ENCODE results near the gene CCNI2.

Gene CCNI2

DNA sequence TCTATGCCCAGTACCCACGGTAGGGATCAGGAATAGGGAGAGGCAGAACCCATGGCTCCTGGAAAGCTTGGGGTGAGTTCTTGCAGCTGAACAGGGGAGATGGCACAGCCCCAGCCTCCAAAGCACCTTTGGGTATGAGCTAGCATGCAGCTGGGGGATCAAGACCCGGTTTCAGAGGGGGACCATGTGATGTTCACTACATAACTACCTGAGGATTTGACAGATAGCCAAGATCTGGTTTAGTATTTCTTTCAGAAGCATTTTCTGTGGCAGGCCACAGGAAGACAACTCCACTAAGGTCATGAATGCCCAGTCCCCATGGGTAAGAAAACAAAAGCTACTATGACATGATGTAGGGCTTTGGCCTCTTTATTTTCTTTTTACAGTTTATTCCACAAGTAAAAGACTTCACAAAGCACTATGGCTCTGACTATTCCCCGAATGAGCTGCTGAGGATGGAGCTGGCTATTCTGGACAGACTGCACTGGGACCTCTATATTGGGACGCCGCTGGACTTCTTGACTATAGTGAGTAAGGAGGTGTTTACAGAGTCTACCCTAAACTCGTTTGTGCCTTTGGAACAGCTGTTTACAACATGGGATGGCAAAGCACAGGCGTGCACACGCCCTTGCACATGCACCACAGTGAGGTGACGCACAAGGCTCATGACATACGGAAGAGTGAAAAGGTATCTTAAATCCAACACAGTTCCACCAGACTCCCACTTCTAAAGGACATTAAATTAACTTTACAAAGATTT, 3.4 kb downstream of the CCNI2 start:
- no peak for TF ChIP-seq ZFX (IDR thresholded peaks at IDR 0.05; ENCODE audit: borderline replicate concordance)
- TF ChIP-seq, protein P1, sequence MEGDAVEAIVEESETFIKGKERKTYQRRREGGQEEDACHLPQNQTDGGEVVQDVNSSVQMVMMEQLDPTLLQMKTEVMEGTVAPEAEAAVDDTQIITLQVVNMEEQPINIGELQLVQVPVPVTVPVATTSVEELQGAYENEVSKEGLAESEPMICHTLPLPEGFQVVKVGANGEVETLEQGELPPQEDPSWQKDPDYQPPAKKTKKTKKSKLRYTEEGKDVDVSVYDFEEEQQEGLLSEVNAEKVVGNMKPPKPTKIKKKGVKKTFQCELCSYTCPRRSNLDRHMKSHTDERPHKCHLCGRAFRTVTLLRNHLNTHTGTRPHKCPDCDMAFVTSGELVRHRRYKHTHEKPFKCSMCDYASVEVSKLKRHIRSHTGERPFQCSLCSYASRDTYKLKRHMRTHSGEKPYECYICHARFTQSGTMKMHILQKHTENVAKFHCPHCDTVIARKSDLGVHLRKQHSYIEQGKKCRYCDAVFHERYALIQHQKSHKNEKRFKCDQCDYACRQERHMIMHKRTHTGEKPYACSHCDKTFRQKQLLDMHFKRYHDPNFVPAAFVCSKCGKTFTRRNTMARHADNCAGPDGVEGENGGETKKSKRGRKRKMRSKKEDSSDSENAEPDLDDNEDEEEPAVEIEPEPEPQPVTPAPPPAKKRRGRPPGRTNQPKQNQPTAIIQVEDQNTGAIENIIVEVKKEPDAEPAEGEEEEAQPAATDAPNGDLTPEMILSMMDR (IDR thresholded peaks at IDR 0.05): no peak
- H3K27ac ChIP-seq: no peak overlapping the region

- H3K27ac ChIP-seq: no peak overlapping the region
- TF ChIP-seq, protein P1 (IDR thresholded peaks at IDR 0.05): no peak
- no peak for TF ChIP-seq ZFX (IDR thresholded peaks at IDR 0.05; ENCODE audit: borderline replicate concordance)
These were observed 4.2 kb downstream of the CCNI2 start for GRCh38 chr5:132751444-132751843.

DNA sequence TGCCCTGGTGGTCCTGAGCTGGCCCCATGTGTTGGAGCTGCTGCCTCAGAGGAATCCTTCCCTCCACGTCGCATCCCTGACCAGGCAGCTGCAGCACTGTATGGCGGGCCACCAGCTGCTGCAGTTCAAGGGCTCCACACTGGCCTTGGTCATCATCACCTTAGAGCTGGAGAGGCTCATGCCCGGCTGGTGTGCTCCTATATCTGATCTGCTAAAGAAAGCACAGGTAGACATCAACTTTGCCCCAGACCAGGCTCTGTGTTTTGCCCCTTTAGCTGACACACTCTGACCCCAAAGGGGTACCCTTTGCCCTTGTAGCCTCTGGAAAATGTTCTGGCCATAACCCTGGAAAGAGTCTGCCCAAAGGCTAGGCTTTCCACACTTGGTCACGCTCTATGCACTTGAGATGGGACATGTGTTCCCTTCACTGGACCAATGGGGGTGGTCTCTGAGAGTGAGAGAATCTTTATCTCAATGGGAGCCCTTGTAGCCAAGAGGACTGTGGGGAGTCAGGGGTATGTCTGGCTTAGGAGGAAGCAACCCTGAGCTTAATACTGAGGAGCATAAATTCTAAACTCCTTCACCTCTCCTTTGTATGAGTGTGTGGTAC, 4.8 kb downstream of the CCNI2 start:
- TF ChIP-seq, protein P1 (IDR thresholded peaks at IDR 0.05): no peak
- TF ChIP-seq ZFX (IDR thresholded peaks at IDR 0.05; ENCODE audit: borderline replicate concordance): no peak
- no peak overlapping the region for H3K27ac ChIP-seq

DNA sequence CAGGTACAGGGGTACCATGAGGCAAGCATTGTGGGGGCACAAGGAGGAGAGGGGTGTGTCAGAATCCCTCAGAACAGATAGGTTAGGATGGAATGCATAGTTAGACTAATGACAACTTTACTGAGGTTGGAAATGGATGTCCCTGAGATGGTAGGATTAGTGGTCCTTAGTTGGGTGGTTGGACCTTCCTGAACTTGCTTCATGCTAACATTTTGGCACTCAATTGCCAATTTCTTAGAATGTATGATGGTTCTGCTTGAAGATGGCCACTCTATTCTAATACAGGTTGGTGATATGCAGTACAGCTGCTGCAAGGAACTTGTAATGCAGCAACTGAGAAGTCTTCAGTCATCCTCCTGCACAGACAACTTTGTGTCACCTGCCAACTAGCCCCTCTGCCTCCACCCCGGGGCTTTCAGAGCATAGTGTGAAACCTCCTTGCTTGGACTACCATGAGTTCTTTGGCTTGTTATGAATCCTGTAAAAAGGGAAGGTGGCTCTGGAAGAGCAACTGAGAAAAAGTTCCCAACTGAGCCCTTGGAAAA, 5.4 kb downstream of the CCNI2 start:
- no peak for TF ChIP-seq ZFX (IDR thresholded peaks at IDR 0.05; ENCODE audit: borderline replicate concordance)
- TF ChIP-seq, protein P1 (IDR thresholded peaks at IDR 0.05): no peak
- no peak overlapping the region for H3K27ac ChIP-seq

DNA sequence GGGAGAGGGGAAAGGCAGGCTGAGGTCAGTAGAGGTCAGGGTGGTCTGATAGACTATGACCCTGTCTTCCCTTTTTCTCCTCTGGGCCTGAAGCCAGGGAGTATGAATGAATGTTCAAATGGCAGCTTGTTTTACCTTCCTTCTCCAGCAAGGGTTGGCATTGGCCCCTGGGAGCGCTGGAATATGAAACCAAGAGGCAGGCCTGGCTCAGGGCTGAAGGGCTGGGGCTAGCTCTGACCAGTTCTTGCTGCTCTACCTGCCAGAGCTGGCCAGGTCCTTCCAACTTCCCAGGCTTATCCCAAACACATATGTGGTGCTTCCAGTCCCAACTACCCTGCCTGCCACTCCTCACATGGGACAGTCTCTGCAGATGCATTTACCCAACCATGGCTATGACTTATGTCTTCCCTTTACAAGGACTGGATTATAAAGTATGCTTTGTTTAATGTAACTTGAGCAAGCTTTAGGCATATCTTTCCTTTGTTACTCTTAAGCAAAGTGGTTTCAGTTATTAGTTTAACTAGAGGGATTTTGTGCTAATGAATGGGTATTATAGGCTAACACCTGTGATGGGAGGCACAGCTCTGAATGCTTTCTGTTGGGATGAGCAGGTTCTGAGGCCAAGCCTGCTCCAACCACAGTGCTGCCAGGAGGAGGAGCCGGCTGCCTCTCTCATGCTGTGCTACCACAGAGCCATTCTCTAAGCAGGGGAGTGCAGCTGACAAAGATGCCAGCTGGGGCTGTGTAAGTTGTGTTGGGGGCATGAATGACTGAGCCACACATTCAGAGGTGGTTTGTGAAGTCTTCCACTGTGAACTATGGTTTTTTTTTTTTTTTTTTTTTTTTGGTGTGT, 6.1 kb downstream of the CCNI2 start:
- H3K27ac ChIP-seq: no peak overlapping the region
- TF ChIP-seq, protein P1 (IDR thresholded peaks at IDR 0.05): no peak
- no peak for TF ChIP-seq ZFX (IDR thresholded peaks at IDR 0.05; ENCODE audit: borderline replicate concordance)

GRCh38 chr5:132754111-132754510, 6.9 kb downstream of the CCNI2 start:
- TF ChIP-seq, protein P1 (IDR thresholded peaks at IDR 0.05): no peak
- TF ChIP-seq ZFX (IDR thresholded peaks at IDR 0.05; ENCODE audit: borderline replicate concordance): no peak
- H3K27ac ChIP-seq: no peak overlapping the region

Measured in 22Rv1 (cell line).